B cell (primary cell): ENCODE measurements around the gene ALDOB.

Experiments used
- EZH2 ChIP-seq: IDR thresholded peaks from 2 replicates; pipeline ENCODE4 v1.6.1; 2012; ENCODE audit warnings: borderline replicate concordance, low read depth, mild to moderate bottlenecking, moderate library complexity, low read length; ENCODE audit not compliant: insufficient read depth, poor library complexity, severe bottlenecking
- TF ChIP-seq, protein P1 (sequence below): fragments of 200-600 bp; IDR thresholded peaks from one replicate; pipeline ENCODE4 v1.8.0; 2022; ENCODE audit warnings: antibody characterized with exemption, mild to moderate bottlenecking

GRCh38 chr9:101397746-101398067, 37.9 kb downstream of the ALDOB start:
- TF ChIP-seq EZH2: no peak
- TF ChIP-seq, protein P1, sequence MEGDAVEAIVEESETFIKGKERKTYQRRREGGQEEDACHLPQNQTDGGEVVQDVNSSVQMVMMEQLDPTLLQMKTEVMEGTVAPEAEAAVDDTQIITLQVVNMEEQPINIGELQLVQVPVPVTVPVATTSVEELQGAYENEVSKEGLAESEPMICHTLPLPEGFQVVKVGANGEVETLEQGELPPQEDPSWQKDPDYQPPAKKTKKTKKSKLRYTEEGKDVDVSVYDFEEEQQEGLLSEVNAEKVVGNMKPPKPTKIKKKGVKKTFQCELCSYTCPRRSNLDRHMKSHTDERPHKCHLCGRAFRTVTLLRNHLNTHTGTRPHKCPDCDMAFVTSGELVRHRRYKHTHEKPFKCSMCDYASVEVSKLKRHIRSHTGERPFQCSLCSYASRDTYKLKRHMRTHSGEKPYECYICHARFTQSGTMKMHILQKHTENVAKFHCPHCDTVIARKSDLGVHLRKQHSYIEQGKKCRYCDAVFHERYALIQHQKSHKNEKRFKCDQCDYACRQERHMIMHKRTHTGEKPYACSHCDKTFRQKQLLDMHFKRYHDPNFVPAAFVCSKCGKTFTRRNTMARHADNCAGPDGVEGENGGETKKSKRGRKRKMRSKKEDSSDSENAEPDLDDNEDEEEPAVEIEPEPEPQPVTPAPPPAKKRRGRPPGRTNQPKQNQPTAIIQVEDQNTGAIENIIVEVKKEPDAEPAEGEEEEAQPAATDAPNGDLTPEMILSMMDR: no peak
